Breast epithelium (tissue), 3 donors: ENCODE data around the gene KIF11.

ENCODE experiments used
- POLR2A ChIP-seq: fragments of 450-650 bp; IDR thresholded peaks from one replicate; pipeline ENCODE4 v1.6.1; 2016; ENCODE audit warnings: antibody characterized with exemption, mild to moderate bottlenecking, moderate library complexity
- TF ChIP-seq, protein P1 (sequence below), 3 donors: fragments of 450-650 bp; IDR thresholded peaks; one replicate each; pipeline ENCODE4 v1.5.1; 2016 to 2017; ENCODE audit warnings: antibody characterized with exemption in 3 of 3, mild to moderate bottlenecking in 3 of 3, moderate library complexity in 3 of 3

DNA sequence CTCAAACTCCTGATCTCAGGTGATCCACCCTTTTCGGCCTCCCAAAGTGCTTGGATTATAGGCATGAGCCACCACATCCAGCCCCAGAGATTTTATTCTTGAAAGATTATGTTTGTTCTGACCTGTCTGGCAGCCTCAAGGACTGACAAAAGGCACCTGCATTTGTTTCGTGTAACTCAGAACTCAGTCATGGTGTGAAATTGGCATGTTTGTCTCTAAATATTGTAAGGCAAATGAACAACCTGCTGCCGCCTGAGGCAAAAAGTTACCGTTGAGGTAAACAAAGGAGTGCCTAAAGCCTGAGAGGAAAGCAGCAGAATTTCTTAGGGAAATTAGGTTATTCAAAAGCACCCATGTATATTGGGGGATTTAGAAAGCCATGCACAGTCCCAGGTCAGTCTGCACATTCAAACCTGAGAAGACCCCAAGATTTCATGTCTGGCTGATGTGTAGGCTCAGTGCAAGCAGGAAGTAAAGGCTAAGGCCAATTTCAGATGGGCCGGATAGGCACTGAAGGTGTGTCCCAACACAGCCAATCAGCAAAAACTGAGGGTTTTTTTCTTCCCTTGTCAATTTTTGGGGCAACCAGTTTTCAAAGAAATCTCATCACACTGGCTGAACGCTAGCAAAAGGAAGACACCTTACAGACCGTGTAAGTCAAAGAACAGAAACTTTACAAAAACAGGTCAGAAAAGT, 63.5 kb downstream of the KIF11 start:
- TF ChIP-seq, protein P1, sequence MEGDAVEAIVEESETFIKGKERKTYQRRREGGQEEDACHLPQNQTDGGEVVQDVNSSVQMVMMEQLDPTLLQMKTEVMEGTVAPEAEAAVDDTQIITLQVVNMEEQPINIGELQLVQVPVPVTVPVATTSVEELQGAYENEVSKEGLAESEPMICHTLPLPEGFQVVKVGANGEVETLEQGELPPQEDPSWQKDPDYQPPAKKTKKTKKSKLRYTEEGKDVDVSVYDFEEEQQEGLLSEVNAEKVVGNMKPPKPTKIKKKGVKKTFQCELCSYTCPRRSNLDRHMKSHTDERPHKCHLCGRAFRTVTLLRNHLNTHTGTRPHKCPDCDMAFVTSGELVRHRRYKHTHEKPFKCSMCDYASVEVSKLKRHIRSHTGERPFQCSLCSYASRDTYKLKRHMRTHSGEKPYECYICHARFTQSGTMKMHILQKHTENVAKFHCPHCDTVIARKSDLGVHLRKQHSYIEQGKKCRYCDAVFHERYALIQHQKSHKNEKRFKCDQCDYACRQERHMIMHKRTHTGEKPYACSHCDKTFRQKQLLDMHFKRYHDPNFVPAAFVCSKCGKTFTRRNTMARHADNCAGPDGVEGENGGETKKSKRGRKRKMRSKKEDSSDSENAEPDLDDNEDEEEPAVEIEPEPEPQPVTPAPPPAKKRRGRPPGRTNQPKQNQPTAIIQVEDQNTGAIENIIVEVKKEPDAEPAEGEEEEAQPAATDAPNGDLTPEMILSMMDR (IDR thresholded peaks at IDR 0.05) = no peak
- no peak for TF ChIP-seq POLR2A
